Measurements from ENCODE around the gene SPPL2B. TPM values are rescaled to one million over a fixed set of nuclear protein-coding genes. Genes with fewer than 3 reads are reported as not detected.

Gene SPPL2B
- total RNA-seq, 1 experiment from 2014 or later = 73.7 TPM

DNA sequence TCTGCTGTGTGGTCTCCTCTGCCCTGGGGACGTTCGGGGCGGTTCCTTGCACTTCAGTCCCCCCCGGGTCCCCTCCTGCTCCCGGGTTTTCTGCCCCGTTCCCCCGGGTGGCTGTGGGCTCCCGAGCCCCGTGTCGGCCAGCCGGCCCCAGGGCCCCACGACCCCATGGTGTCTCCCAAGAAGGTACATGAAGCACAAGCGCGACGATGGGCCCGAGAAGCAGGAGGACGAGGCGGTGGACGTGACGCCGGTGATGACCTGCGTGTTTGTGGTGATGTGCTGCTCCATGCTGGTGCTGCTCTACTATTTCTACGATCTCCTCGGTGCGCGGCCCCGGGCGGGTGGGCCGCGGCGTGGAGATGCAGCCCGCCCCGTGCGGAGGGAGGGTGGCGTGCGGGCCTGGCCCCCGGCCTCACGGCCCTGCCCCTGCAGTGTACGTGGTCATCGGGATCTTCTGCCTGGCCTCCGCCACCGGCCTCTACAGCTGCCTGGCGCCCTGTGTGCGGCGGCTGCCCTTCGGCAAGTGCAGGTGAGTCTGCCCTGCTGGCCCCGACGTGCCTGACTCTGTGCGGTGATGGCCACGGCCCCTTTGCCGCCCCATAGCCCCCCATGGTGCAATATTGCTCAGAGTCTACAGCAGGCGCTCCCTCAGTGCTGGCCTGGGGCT is 11.3 kb downstream of the SPPL2B start:
- H3K27ac Mint-ChIP-seq = no peak overlapping the region
- H3K4me1 Mint-ChIP-seq = peaks cover 0 to 11% of the 10 kb centered on the region in 2 experiments; a peak in 1 of 4 replicates
- Histone ChIP-seq H3T11ph (ENCODE audit: low read length) (no peak overlapping the region), H3K18ac (ENCODE audit: insufficient read length, low read depth, low read length) (no peak overlapping the region), H2BK120ac (ENCODE audit: low read depth, low read length, poor library complexity, severe bottlenecking) (no peak overlapping the region), H2BK15ac (ENCODE audit: low read depth, low read length) (no peak overlapping the region), H2BK5ac (ENCODE audit: insufficient read length, low read length) (no peak overlapping the region), H3K9me3 (ENCODE audit: control insufficient read depth, low read depth, low read length) (no peaks in the 10 kb centered on the region), H3K23ac (ENCODE audit: insufficient read length, low read depth, low read length) (no peak overlapping the region), H3K14ac (ENCODE audit: insufficient read depth, low read length) (no peak overlapping the region), H3K56ac (ENCODE audit: insufficient read length, low read depth, low read length) (no peak overlapping the region), H3K27me3 (ENCODE audit: insufficient read depth, low read length) (no peaks in the 10 kb centered on the region), H2AFZ (ENCODE audit: low read length) (no peak overlapping the region), H3K27ac (ENCODE audit: insufficient read length, low read depth, low read length) (no peak overlapping the region), H2BK20ac (ENCODE audit: low read depth, low read length, poor library complexity, severe bottlenecking) (no peak overlapping the region), H2BK12ac (ENCODE audit: insufficient read length, low read depth, low read length) (no peak overlapping the region), H3K9ac (ENCODE audit: extremely low read depth, insufficient read length, low read length) (no peak overlapping the region), H3K79me2 (ENCODE audit: insufficient read depth, low read length) (peaks cover 3% of the 10 kb centered on the region; the same call in 1 of the 2 replicates), H4K20me1 (ENCODE audit: control insufficient read depth, insufficient read depth, insufficient read length) (no peaks in the 10 kb centered on the region), H3K4ac (ENCODE audit: low read depth, low read length) (no peak overlapping the region), H3K4me1 (ENCODE audit: insufficient read depth, low read length) (no peaks in the 10 kb centered on the region), H4K8ac (replicated peaks; ENCODE audit: insufficient read length, low read depth, low read length) (no peak overlapping the region), H3K23me2 (ENCODE audit: insufficient read length, low read depth, low read length, poor library complexity, severe bottlenecking) (no peaks in the 10 kb centered on the region), H2AK5ac (ENCODE audit: insufficient read length, low read length) (no peak overlapping the region), H4K91ac (ENCODE audit: insufficient read length, low read depth, low read length) (no peak overlapping the region), H3K4me2 (ENCODE audit: insufficient read depth, insufficient read length, low read length) (no peak overlapping the region), H4K5ac (ENCODE audit: insufficient read length, low read depth, low read length) (no peak overlapping the region), H3K79me1 (ENCODE audit: insufficient read depth, low read depth, low read length, poor library complexity, severe bottlenecking) (peaks cover 2% of the 10 kb centered on the region)
- H3K4me3 Mint-ChIP-seq = no peak overlapping the region
- WGBS (ENCODE audit: extremely low coverage, insufficient read length, low lambda C conversion rate) = no CpG with 5 or more reads among the region's 52 CpGs
- no peak for DNase-seq
- peaks cover 3 to 6% of the 10 kb centered on the region in 2 experiments; a peak in 4 of 5 replicates for H3K9me3 Mint-ChIP-seq
- no peaks in the 10 kb centered on the region for H3K27me3 Mint-ChIP-seq (ENCODE audit: low read depth)
- peaks cover 5 to 25% (median 13%) of the 10 kb centered on the region in 3 experiments; a peak in 6 of 7 replicates for H3K36me3 Mint-ChIP-seq (ENCODE audit: insufficient read depth in 1 of 3, low read depth in 3 of 3)
- TF ChIP-seq, protein P1, sequence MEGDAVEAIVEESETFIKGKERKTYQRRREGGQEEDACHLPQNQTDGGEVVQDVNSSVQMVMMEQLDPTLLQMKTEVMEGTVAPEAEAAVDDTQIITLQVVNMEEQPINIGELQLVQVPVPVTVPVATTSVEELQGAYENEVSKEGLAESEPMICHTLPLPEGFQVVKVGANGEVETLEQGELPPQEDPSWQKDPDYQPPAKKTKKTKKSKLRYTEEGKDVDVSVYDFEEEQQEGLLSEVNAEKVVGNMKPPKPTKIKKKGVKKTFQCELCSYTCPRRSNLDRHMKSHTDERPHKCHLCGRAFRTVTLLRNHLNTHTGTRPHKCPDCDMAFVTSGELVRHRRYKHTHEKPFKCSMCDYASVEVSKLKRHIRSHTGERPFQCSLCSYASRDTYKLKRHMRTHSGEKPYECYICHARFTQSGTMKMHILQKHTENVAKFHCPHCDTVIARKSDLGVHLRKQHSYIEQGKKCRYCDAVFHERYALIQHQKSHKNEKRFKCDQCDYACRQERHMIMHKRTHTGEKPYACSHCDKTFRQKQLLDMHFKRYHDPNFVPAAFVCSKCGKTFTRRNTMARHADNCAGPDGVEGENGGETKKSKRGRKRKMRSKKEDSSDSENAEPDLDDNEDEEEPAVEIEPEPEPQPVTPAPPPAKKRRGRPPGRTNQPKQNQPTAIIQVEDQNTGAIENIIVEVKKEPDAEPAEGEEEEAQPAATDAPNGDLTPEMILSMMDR (conservative IDR thresholded peaks at IDR 0.05) = no peak

Measured in H9 (cell line).